Peyer's patch (tissue), 4 donors: ENCODE results near the gene TRERF1.

ENCODE experiments used
- POLR2A ChIP-seq, 2 donors: fragments of 450-650 bp; IDR thresholded peaks; one replicate each; pipeline ENCODE4 v1.5.1; 2017; ENCODE audit warnings: antibody characterized with exemption in 2 of 2, mild to moderate bottlenecking in 2 of 2, moderate library complexity in 2 of 2
- TF ChIP-seq, protein P1 (sequence below), 6 experiments: fragments of 450-650 bp in 4 of 6; fragments of 200-600 bp in 2 of 6; sonication (generic) in 1 of 6; IDR thresholded peaks; one replicate each; pipeline ENCODE4 v1.5.1; 2017 to 2019; ENCODE audit warnings: antibody characterized with exemption in 6 of 6, mild to moderate bottlenecking in 3 of 6, moderate library complexity in 1 of 6

DNA sequence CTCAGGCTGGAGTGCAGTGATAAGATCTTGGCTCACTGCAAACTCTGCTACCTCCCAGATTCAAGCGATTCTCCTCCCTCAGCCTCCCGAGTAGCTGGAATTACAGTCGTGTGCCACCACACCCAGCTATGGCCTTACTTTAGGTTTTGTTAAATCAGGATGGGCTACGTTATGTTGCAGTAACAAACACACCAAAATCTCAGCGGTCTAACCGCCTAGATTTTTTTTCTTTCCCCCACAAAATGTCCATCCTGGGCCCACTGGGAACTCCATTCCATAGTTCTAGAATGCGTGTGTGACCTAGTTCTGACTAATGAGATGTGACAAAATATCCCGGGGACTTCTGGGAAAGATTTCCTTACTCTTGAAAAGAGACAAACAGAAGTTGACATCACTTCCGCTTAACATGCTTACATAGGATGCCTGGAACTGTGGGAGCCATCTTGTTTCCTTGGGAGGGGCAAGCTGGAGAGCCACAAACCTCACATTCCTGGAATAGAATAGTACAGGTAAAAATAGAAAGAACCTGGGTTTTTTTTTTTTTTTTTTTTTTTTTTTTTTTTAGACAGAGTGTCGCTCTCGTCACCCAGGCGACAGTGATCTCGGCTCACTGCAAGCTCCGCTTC is 42.3 kb upstream of the TRERF1 start:
- TF ChIP-seq, protein P1, sequence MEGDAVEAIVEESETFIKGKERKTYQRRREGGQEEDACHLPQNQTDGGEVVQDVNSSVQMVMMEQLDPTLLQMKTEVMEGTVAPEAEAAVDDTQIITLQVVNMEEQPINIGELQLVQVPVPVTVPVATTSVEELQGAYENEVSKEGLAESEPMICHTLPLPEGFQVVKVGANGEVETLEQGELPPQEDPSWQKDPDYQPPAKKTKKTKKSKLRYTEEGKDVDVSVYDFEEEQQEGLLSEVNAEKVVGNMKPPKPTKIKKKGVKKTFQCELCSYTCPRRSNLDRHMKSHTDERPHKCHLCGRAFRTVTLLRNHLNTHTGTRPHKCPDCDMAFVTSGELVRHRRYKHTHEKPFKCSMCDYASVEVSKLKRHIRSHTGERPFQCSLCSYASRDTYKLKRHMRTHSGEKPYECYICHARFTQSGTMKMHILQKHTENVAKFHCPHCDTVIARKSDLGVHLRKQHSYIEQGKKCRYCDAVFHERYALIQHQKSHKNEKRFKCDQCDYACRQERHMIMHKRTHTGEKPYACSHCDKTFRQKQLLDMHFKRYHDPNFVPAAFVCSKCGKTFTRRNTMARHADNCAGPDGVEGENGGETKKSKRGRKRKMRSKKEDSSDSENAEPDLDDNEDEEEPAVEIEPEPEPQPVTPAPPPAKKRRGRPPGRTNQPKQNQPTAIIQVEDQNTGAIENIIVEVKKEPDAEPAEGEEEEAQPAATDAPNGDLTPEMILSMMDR (IDR thresholded peaks at IDR 0.05) = no peak
- TF ChIP-seq POLR2A (IDR thresholded peaks at IDR 0.05) = no peak
